ENCODE results near the gene DEF6. TPM values are rescaled to one million over a fixed set of nuclear protein-coding genes. Genes with fewer than 3 reads are reported as not detected.

The DEF6 gene
- total RNA-seq, 1 donor from 2014 or later: 0.17 TPM

- Mint-ChIP-seq H3K4me3 (no peak overlapping the region), H3K9me3 (no peaks in the 10 kb centered on the region), H3K27ac (peak overlapping the region; percentile 62), H3K4me1 (peaks cover 41% of the 10 kb centered on the region), H3K36me3 (peaks cover 9% of the 10 kb centered on the region), H3K27me3 (ENCODE audit: insufficient read depth, low read depth) (peaks cover 2% of the 10 kb centered on the region)
- no peak overlapping the region for H2AFZ ChIP-seq (replicated peaks)
- peak; percentile 20 for DNase-seq (ENCODE audit: low spot score)
- no peaks in the 10 kb centered on the region for H4K20me1 ChIP-seq (ENCODE audit: low read depth)
- no peak overlapping the region for H3K9ac ChIP-seq
- H3K9me3 ChIP-seq (ENCODE audit: low read depth): no peaks in the 10 kb centered on the region
- H3K36me3 ChIP-seq: no peaks in the 10 kb centered on the region
- H3K4me1 ChIP-seq: peaks cover 23% of the 10 kb centered on the region
- H3K27me3 ChIP-seq: no peaks in the 10 kb centered on the region
- H3K27ac ChIP-seq: peak overlapping the region; percentile 8
- TF ChIP-seq EZH2 (IDR thresholded peaks at IDR 0.05): no peak
- no peak for TF ChIP-seq EZH2phosphoT487 (IDR thresholded peaks at IDR 0.05)
- TF ChIP-seq CTCF (IDR thresholded peaks at IDR 0.05): no peak
- H3K79me2 ChIP-seq (ENCODE audit: low read depth): no peaks in the 10 kb centered on the region
- no peak overlapping the region for H3K4me2 ChIP-seq
- no peak overlapping the region for H3K4me3 ChIP-seq
- H3F3A ChIP-seq (ENCODE audit: low read depth): no peaks in the 10 kb centered on the region
These were observed 62.2 kb downstream of the DEF6 start for GRCh38 chr6:35359744-35360348.

GRCh38 chr6:35360349-35361138 is 62.9 kb downstream of the DEF6 start:
- peak overlapping the region; percentile 62 for H3K27ac Mint-ChIP-seq
- TF ChIP-seq CTCF (IDR thresholded peaks at IDR 0.05) (no peak), EZH2 (IDR thresholded peaks at IDR 0.05) (no peak), EZH2phosphoT487 (IDR thresholded peaks at IDR 0.05) (no peak)
- H3K27ac ChIP-seq: peak overlapping the region; percentile 60
- H3K36me3 ChIP-seq: no peaks in the 10 kb centered on the region
- H2AFZ ChIP-seq (replicated peaks): no peak overlapping the region
- peaks cover 23% of the 10 kb centered on the region for H3K4me1 ChIP-seq
- H3K4me3 ChIP-seq: no peak overlapping the region
- H3K9me3 Mint-ChIP-seq: no peaks in the 10 kb centered on the region
- DNase-seq (ENCODE audit: low spot score): no peak
- peaks cover 41% of the 10 kb centered on the region for H3K4me1 Mint-ChIP-seq
- peaks cover 9% of the 10 kb centered on the region for H3K36me3 Mint-ChIP-seq
- H3K79me2 ChIP-seq (ENCODE audit: low read depth): no peaks in the 10 kb centered on the region
- H4K20me1 ChIP-seq (ENCODE audit: low read depth): no peaks in the 10 kb centered on the region
- peaks cover 4% of the 10 kb centered on the region for H3K27me3 Mint-ChIP-seq (ENCODE audit: insufficient read depth, low read depth)
- H3F3A ChIP-seq (ENCODE audit: low read depth): no peaks in the 10 kb centered on the region
- H3K27me3 ChIP-seq: no peaks in the 10 kb centered on the region
- H3K9ac ChIP-seq: no peak overlapping the region
- no peak overlapping the region for H3K4me2 ChIP-seq
- H3K4me3 Mint-ChIP-seq: no peak overlapping the region
- H3K9me3 ChIP-seq (ENCODE audit: low read depth): no peaks in the 10 kb centered on the region

GRCh38 chr6:35362200-35362599 is 64.6 kb downstream of the DEF6 start:
- Mint-ChIP-seq H3K27me3 (ENCODE audit: insufficient read depth, low read depth) (peaks cover 5% of the 10 kb centered on the region), H3K27ac (peak overlapping the region; percentile 39), H3K4me1 (peaks cover 41% of the 10 kb centered on the region), H3K36me3 (peaks cover 3% of the 10 kb centered on the region), H3K4me3 (no peak overlapping the region), H3K9me3 (no peaks in the 10 kb centered on the region)
- Histone ChIP-seq H3K4me3 (no peak overlapping the region), H3F3A (ENCODE audit: low read depth) (no peaks in the 10 kb centered on the region), H4K20me1 (ENCODE audit: low read depth) (no peaks in the 10 kb centered on the region), H3K79me2 (ENCODE audit: low read depth) (no peaks in the 10 kb centered on the region), H2AFZ (replicated peaks) (no peak overlapping the region), H3K4me2 (no peak overlapping the region), H3K36me3 (no peaks in the 10 kb centered on the region), H3K9me3 (ENCODE audit: low read depth) (no peaks in the 10 kb centered on the region), H3K27me3 (no peaks in the 10 kb centered on the region), H3K4me1 (peaks cover 23% of the 10 kb centered on the region), H3K27ac (no peak overlapping the region), H3K9ac (no peak overlapping the region)
- no peak for DNase-seq (ENCODE audit: low spot score)
- TF ChIP-seq EZH2 (IDR thresholded peaks at IDR 0.05): no peak

- TF ChIP-seq EZH2phosphoT487 (IDR thresholded peaks at IDR 0.05) (no peak), CTCF (IDR thresholded peaks at IDR 0.05) (no peak), EZH2 (IDR thresholded peaks at IDR 0.05) (no peak)
- no peak overlapping the region for H3K4me2 ChIP-seq
- no peaks in the 10 kb centered on the region for H3K9me3 Mint-ChIP-seq
- no peaks in the 10 kb centered on the region for H3K36me3 ChIP-seq
- peak overlapping the region; percentile 13 for H3K27ac ChIP-seq
- H3K9ac ChIP-seq: no peak overlapping the region
- peak overlapping the region; percentile 70 for H3K27ac Mint-ChIP-seq
- no peaks in the 10 kb centered on the region for H3F3A ChIP-seq (ENCODE audit: low read depth)
- no peaks in the 10 kb centered on the region for H3K79me2 ChIP-seq (ENCODE audit: low read depth)
- H3K27me3 ChIP-seq: no peaks in the 10 kb centered on the region
- H2AFZ ChIP-seq (replicated peaks): no peak overlapping the region
- H3K4me1 Mint-ChIP-seq: peaks cover 40% of the 10 kb centered on the region
- H3K4me1 ChIP-seq: peaks cover 23% of the 10 kb centered on the region
- peaks cover 3% of the 10 kb centered on the region for H3K27me3 Mint-ChIP-seq (ENCODE audit: insufficient read depth, low read depth)
- H3K4me3 ChIP-seq: no peak overlapping the region
- H3K36me3 Mint-ChIP-seq: peaks cover 3% of the 10 kb centered on the region
- H3K4me3 Mint-ChIP-seq: no peak overlapping the region
- peak; percentile 21 for DNase-seq (ENCODE audit: low spot score)
- no peaks in the 10 kb centered on the region for H3K9me3 ChIP-seq (ENCODE audit: low read depth)
- H4K20me1 ChIP-seq (ENCODE audit: low read depth): no peaks in the 10 kb centered on the region
These were observed 65.7 kb downstream of the DEF6 start for GRCh38 chr6:35363293-35363750.

Measured in neural progenitor cell (in vitro differentiated cells).